H9 (cell line): Measurements from ENCODE around the gene SF1. TPM values are rescaled to one million over a fixed set of nuclear protein-coding genes. Genes with fewer than 3 reads are reported as not detected.

ENCODE experiments used
- DNase-seq: peaks from one replicate; pipeline ENCODE4 v3.0.0-alpha.2; 2017
- H2AFZ ChIP-seq: one replicate; pipeline ENCODE4 v1.6.1; 2013; ENCODE audit warnings: mild to moderate bottlenecking, low read length, control low read depth, moderate library complexity
- H2AK5ac ChIP-seq: 2 replicates; pipeline ENCODE4 v1.6.1; 2013; ENCODE audit warnings: low read length, control low read depth, mixed read lengths; ENCODE audit not compliant: insufficient read length
- H2BK120ac ChIP-seq: one replicate; pipeline ENCODE4 v1.6.1; 2013; ENCODE audit warnings: low read depth, mild to moderate bottlenecking, low read length, control low read depth, inconsistent platforms; ENCODE audit not compliant: poor library complexity, severe bottlenecking
- H2BK12ac ChIP-seq: 2 replicates; pipeline ENCODE4 v1.6.1; 2013; ENCODE audit warnings: low read length, control low read depth, mixed read lengths, low read depth; ENCODE audit not compliant: insufficient read length
- H2BK15ac ChIP-seq: 2 replicates; pipeline ENCODE4 v1.6.1; 2013; ENCODE audit warnings: low read depth, low read length, control low read depth
- H2BK20ac ChIP-seq: one replicate; pipeline ENCODE4 v1.6.1; 2013; ENCODE audit warnings: low read depth, mild to moderate bottlenecking, low read length, control low read depth, inconsistent platforms; ENCODE audit not compliant: poor library complexity, severe bottlenecking
- H2BK5ac ChIP-seq: 2 replicates; pipeline ENCODE4 v1.6.1; 2013; ENCODE audit warnings: low read length, control low read depth, mixed read lengths; ENCODE audit not compliant: insufficient read length
- H3K14ac ChIP-seq: 2 replicates; pipeline ENCODE4 v1.6.1; 2013; ENCODE audit warnings: low read length, control low read depth; ENCODE audit not compliant: insufficient read depth
- H3K18ac ChIP-seq: 2 replicates; pipeline ENCODE4 v1.6.1; 2013; ENCODE audit warnings: low read depth, mild to moderate bottlenecking, mixed read lengths, low read length, control low read depth; ENCODE audit not compliant: insufficient read length
- H3K23ac ChIP-seq: 2 replicates; pipeline ENCODE4 v1.6.1; 2013; ENCODE audit warnings: low read length, control low read depth, mixed read lengths, low read depth; ENCODE audit not compliant: insufficient read length
- H3K23me2 ChIP-seq: 2 replicates; pipeline ENCODE4 v1.6.1; 2013; ENCODE audit warnings: low read depth, mild to moderate bottlenecking, mixed read lengths, low read length, control low read depth; ENCODE audit not compliant: insufficient read length, poor library complexity, severe bottlenecking
- H3K27ac ChIP-seq: 2 replicates; pipeline ENCODE4 v1.5.1; 2013; ENCODE audit warnings: low read length, control low read depth, mixed read lengths, low read depth; ENCODE audit not compliant: insufficient read length
- H3K27me3 ChIP-seq: 2 replicates; pipeline ENCODE4 v1.6.1; 2013; ENCODE audit warnings: low read length, control low read depth, inconsistent platforms; ENCODE audit not compliant: insufficient read depth
- H3K4ac ChIP-seq: 2 replicates; pipeline ENCODE4 v1.6.1; 2013; ENCODE audit warnings: low read depth, mild to moderate bottlenecking, control low read depth, inconsistent platforms, low read length, moderate library complexity
- H3K4me1 ChIP-seq: 2 replicates; pipeline ENCODE4 v1.6.1; 2013; ENCODE audit warnings: low read length, control low read depth, inconsistent platforms; ENCODE audit not compliant: insufficient read depth
- H3K4me2 ChIP-seq: 2 replicates; pipeline ENCODE4 v1.6.1; 2013; ENCODE audit warnings: low read length, control low read depth, mixed read lengths; ENCODE audit not compliant: insufficient read length, insufficient read depth
- H3K56ac ChIP-seq: 2 replicates; pipeline ENCODE4 v1.6.1; 2013; ENCODE audit warnings: low read depth, mild to moderate bottlenecking, mixed read lengths, low read length, control low read depth; ENCODE audit not compliant: insufficient read length
- H3K79me1 ChIP-seq: 2 replicates; pipeline ENCODE4 v1.6.1; 2013; ENCODE audit warnings: low read depth, mild to moderate bottlenecking, moderate library complexity, low read length, control low read depth, inconsistent platforms; ENCODE audit not compliant: insufficient read depth, poor library complexity, severe bottlenecking
- H3K79me2 ChIP-seq: 2 replicates; pipeline ENCODE4 v1.6.1; 2013; ENCODE audit warnings: low read length, control low read depth, inconsistent platforms; ENCODE audit not compliant: insufficient read depth
- H3K9ac ChIP-seq: 2 replicates; pipeline ENCODE4 v1.6.1; 2013; ENCODE audit warnings: low read length, control low read depth, mixed read lengths; ENCODE audit not compliant: insufficient read length; ENCODE audit errors: extremely low read depth
- H3K9me3 ChIP-seq: one replicate; pipeline ENCODE4 v1.6.1; 2013; ENCODE audit warnings: low read depth, low read length, inconsistent platforms; ENCODE audit not compliant: control insufficient read depth
- H3T11ph ChIP-seq: one replicate; pipeline ENCODE4 v1.6.1; 2013; ENCODE audit warnings: mild to moderate bottlenecking, low read length, control low read depth, inconsistent platforms
- H4K20me1 ChIP-seq: one replicate; pipeline ENCODE4 v1.6.1; 2013; ENCODE audit not compliant: control insufficient read depth, insufficient read length, insufficient read depth
- H4K5ac ChIP-seq: 2 replicates; pipeline ENCODE4 v1.6.1; 2013; ENCODE audit warnings: low read depth, mild to moderate bottlenecking, mixed read lengths, low read length, control low read depth; ENCODE audit not compliant: insufficient read length
- H4K8ac ChIP-seq: replicated peaks from 2 replicates; pipeline ENCODE4 v1.6.1; 2013; ENCODE audit warnings: low read length, control low read depth, mixed read lengths, low read depth; ENCODE audit not compliant: insufficient read length
- H4K91ac ChIP-seq: 2 replicates; pipeline ENCODE4 v1.6.1; 2013; ENCODE audit warnings: low read depth, mild to moderate bottlenecking, moderate library complexity, mixed read lengths, low read length, control low read depth; ENCODE audit not compliant: insufficient read length
- H3K27ac Mint-ChIP-seq, 3 experiments: 2 replicates in 2 of 3; 3 replicates in 1 of 3; pipeline ENCODE4 v1.8.0; 2020 to 2021; ENCODE audit warnings: mixed read lengths in 3 of 3, mild to moderate bottlenecking in 1 of 3, moderate library complexity in 1 of 3
- H3K27me3 Mint-ChIP-seq: 2 replicates; pipeline ENCODE4 v1.8.0; 2021; ENCODE audit warnings: low read depth, mild to moderate bottlenecking, moderate library complexity, mixed read lengths
- H3K36me3 Mint-ChIP-seq, 3 experiments: 2 replicates in 2 of 3; 3 replicates in 1 of 3; pipeline ENCODE4 v1.8.0; 2020 to 2021; ENCODE audit warnings: low read depth in 3 of 3, mixed read lengths in 3 of 3; ENCODE audit not compliant: insufficient read depth in 1 of 3
- H3K4me1 Mint-ChIP-seq, 2 experiments: 2 replicates each; pipeline ENCODE4 v1.8.0; 2020; ENCODE audit warnings: mixed read lengths in 2 of 2
- H3K4me3 Mint-ChIP-seq, 2 experiments: 2 replicates in 1 of 2; 3 replicates in 1 of 2; pipeline ENCODE4 v1.8.0; 2020 to 2021; ENCODE audit warnings: mild to moderate bottlenecking in 2 of 2, mixed read lengths in 2 of 2, moderate library complexity in 1 of 2
- H3K9me3 Mint-ChIP-seq, 2 experiments: 2 replicates in 1 of 2; 3 replicates in 1 of 2; pipeline ENCODE4 v1.8.0; 2020; ENCODE audit warnings: mild to moderate bottlenecking in 2 of 2, mixed read lengths in 2 of 2, moderate library complexity in 1 of 2
- WGBS: extraction: QIAGEN DNeasy Blood & Tissue Kit; methylation state at CpG from one replicate; pipeline ENCODE4 v1.1.7; 2013; ENCODE audit warnings: missing lambda C conversion rate, low lambda C conversion rate, mixed read lengths; ENCODE audit not compliant: insufficient read length; ENCODE audit errors: extremely low coverage; 5-methylcytosine and 5-hydroxymethylcytosine counted together
- total RNA-seq: library from RNA; stranded (reverse); gene quantifications from 2 replicates; pipeline ENCODE4 v1.2.1, GENCODE V29; 2021
- TF ChIP-seq, protein P1 (sequence below): fragments of 200-600 bp; sonication (generic); conservative IDR thresholded peaks from 3 replicates; pipeline ENCODE4 v1.8.0; 2021; ENCODE audit warnings: antibody characterized with exemption, mild to moderate bottlenecking

SF1 gene
- total RNA-seq, 1 experiment from 2014 or later: 528 TPM

DNA sequence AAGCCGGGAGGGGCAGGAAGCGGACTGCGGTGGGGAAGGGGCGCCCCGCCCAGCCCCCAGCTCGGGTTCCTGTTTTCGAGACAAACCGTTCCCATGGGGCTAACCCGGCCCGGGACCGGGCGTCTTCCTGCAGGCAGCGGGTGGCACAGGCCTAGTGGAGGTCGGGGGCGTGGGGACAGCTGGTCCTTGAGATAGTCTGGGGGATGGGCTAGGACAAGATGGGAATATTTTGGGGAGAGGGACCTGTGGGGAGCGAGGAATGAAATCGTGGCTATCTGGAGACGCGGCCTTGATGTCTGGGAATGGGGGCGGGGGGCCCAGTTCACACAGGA is 33.2 kb downstream of the SF1 start:
- no peak overlapping the region for H2AFZ ChIP-seq
- TF ChIP-seq, protein P1, sequence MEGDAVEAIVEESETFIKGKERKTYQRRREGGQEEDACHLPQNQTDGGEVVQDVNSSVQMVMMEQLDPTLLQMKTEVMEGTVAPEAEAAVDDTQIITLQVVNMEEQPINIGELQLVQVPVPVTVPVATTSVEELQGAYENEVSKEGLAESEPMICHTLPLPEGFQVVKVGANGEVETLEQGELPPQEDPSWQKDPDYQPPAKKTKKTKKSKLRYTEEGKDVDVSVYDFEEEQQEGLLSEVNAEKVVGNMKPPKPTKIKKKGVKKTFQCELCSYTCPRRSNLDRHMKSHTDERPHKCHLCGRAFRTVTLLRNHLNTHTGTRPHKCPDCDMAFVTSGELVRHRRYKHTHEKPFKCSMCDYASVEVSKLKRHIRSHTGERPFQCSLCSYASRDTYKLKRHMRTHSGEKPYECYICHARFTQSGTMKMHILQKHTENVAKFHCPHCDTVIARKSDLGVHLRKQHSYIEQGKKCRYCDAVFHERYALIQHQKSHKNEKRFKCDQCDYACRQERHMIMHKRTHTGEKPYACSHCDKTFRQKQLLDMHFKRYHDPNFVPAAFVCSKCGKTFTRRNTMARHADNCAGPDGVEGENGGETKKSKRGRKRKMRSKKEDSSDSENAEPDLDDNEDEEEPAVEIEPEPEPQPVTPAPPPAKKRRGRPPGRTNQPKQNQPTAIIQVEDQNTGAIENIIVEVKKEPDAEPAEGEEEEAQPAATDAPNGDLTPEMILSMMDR: no peak
- H3K23ac ChIP-seq: no peak overlapping the region
- H4K5ac ChIP-seq: no peak overlapping the region
- peaks cover 28 to 30% of the 10 kb centered on the region in 2 experiments for H3K4me1 Mint-ChIP-seq
- H3K23me2 ChIP-seq: peaks cover 43% of the 10 kb centered on the region
- no peaks in the 10 kb centered on the region for H4K20me1 ChIP-seq
- H3K79me2 ChIP-seq: no peaks in the 10 kb centered on the region
- H4K91ac ChIP-seq: no peak overlapping the region
- H3K4me2 ChIP-seq: peak overlapping the region; percentile 91
- H3K79me1 ChIP-seq: no peaks in the 10 kb centered on the region
- no peak overlapping the region for H3K27ac Mint-ChIP-seq
- H3K4me1 ChIP-seq: no peaks in the 10 kb centered on the region; the same call in 1 of the 2 replicates
- no peak overlapping the region for H2BK12ac ChIP-seq
- no peak overlapping the region for H3T11ph ChIP-seq
- peaks cover 45% of the 10 kb centered on the region for H3K27me3 Mint-ChIP-seq
- no peak overlapping the region for H3K14ac ChIP-seq
- no peak overlapping the region for H2AK5ac ChIP-seq
- no CpG with 5 or more reads among the region's 20 CpGs for WGBS
- no peaks in the 10 kb centered on the region for H3K9me3 ChIP-seq
- H3K27ac ChIP-seq: no peak overlapping the region
- H3K27me3 ChIP-seq: peaks cover 1% of the 10 kb centered on the region; the same call in 1 of the 2 replicates
- H4K8ac ChIP-seq: no peak overlapping the region
- peaks cover 0 to 3% (median 2%) of the 10 kb centered on the region in 3 experiments; a peak in 2 of 7 replicates for H3K36me3 Mint-ChIP-seq
- no peak overlapping the region for H3K9ac ChIP-seq
- H3K56ac ChIP-seq: no peak overlapping the region
- H2BK15ac ChIP-seq: no peak overlapping the region
- no peak overlapping the region for H2BK120ac ChIP-seq
- no peak overlapping the region for H2BK20ac ChIP-seq
- no peak overlapping the region for H2BK5ac ChIP-seq
- H3K18ac ChIP-seq: no peak overlapping the region
- peak overlapping the region; percentile 69 to 93 for H3K4me3 Mint-ChIP-seq
- no peak overlapping the region for H3K4ac ChIP-seq
- no peaks in the 10 kb centered on the region for H3K9me3 Mint-ChIP-seq
- DNase-seq: no peak
